ENCODE results near the gene ANKRD33.

- TF ChIP-seq CTCF (IDR thresholded peaks at IDR 0.05) = no peak
- TF ChIP-seq EP300 (IDR thresholded peaks at IDR 0.05) = no peak
- no peak for TF ChIP-seq POLR2A (IDR thresholded peaks at IDR 0.05)
These were observed 24.5 kb upstream of the ANKRD33 start for GRCh38 chr12:51863363-51863932.
